RKO (cell line): ENCODE results near the gene PCSK4.
A peak's percentile ranks its signal among the peaks of the same experiment; 100 is the strongest.
"Not testable (repeated sequence)": the region's sequence is repeated elsewhere in the genome, so short reads cannot be mapped to it uniquely, and the experiment has no call there.

Experiments used
- DNase-seq: peaks from one replicate; pipeline ENCODE4 v3.0.0-alpha.2; 2016; ENCODE audit warnings: low spot score

The PCSK4 gene

GRCh38 chr19:1490311-1491113 lies at the start of gene PCSK4:
TSS of gene PCSK4 (minus strand) at chr19:1490350. CDS start at chr19:1490346, 4 bp downstream.
- peak; percentile 97 for DNase-seq

DNA sequence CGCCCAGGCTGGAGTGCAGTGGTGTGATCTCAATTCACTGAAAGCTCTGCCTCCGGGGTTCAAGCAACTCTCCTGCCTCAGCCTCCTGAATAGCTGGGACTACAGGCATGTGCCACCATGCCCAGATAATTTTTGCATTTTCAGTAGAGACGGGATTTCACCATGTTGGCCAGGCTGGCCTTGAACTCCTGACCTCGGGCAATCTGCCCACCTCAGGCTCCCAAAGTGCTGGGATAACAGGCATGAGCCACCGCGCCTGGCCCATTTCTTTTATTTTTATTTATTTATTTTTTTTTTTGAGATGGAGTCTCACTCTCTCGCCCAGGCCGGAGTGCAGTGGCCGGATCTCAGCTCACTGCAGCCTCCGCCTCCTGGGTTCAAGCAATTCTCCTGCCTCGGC lies 49.6 kb upstream of the PCSK4 start:
- DNase-seq = not testable (repeated sequence)

- DNase-seq = no peak
These were observed 48.8 kb upstream of the PCSK4 start for GRCh38 chr19:1538978-1539377.

GRCh38 chr19:1535699-1536098 lies 45.5 kb upstream of the PCSK4 start:
- not testable (repeated sequence) for DNase-seq

GRCh38 chr19:1534972-1535371 lies 44.8 kb upstream of the PCSK4 start:
- DNase-seq = no peak

GRCh38 chr19:1533510-1534150 lies 43.5 kb upstream of the PCSK4 start:
- DNase-seq = no peak

DNA sequence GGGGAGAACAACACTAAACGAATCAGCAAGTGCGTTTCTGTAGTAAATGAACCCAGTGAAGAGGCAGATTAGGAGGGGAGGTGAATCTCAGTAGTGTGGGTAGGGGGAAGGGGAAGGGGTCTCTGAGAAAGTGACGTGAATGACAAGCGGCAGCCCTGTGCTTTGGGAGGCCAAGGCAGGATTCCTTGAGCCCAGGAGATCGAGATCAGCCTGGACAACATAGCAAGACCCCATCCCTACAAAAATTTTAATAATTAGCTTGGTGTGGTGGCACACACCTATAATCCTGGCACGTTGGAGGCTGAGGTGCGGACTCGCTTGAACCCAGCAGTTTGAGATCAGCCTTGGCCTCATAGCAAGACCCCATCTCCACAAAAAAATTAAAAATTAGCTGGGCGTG lies 41.9 kb upstream of the PCSK4 start:
- no peak for DNase-seq

- DNase-seq = no peak
These were observed 41.4 kb upstream of the PCSK4 start for GRCh38 chr19:1531587-1531986.

DNA sequence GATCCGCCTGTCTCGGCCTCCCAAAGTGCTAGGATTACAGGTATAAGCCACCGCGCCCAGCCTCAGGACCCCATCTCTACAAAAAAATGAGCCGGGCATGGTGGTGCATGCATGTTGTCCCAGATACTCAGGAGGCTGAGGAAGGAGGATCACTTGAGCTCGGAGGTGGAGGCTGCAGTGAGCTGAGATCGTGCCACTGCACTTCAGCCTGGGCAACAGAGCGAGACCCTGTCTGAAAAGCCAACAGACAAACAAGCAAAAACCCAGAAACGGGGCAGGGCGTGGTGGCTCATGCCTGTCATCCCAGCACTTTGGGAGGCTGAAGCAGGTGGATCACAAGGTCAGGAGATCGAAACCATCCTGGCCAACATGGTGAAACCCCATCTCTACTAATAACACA lies 40.7 kb upstream of the PCSK4 start:
- not testable (repeated sequence) for DNase-seq

DNA sequence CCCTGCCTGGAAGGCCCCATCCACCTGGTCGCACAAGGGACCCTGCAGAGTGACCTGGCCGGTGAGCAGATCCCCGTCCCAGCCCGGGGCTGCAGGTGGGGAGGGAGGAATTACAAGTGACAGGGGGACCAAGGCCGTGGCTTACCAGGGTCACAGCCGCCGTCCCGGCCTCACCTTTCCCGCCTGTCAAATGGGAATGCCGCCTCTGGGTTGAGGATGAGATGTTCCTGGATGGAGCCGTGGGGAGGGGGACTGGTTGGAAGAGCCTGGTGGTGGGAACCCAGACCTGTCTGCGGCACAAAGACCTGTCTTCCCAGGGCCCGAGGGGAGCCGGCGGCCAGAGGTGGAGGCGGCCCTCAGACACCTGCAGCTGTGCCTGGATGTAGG lies 39.3 kb upstream of the PCSK4 start:
- DNase-seq = no peak

DNA sequence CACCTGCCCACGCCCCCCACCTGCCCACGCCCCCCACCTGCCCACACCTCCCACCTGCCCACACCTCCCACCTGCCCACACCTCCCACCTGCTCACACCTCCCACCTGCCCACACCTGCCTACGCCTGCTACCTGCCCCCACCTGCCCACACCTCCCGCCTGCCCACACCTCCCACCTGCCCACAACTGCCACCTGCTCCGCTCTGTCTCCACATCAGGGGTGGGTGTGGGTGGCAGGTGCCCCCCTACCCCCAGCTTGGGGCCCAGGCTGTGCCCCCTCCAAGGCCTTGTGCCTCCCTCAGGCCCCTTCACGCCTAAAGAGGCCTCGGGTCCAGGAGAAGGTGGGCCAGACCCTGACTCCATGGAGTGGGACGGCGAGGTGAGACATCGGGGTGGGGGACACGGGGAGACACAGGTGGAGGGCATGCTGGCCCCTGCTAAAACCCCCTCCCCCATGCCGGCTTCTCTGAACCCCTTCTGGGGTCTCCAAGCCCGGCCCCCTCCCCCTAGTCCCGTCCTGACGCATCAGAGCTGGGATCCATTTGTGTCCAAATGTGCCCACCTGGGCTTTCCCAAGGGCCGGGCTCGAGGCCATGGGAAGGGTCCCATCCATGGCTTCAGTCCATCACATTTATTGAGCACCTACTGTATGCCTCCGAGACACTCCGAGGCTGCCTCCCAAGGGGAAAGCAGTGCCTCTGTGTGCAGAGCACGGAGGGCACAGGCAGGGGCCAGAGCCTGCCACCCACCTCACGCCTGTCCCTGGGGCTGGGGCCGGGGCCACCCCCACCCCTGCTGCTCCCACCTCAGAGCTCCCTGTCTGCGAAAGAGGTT lies 38.7 kb upstream of the PCSK4 start:
- no peak for DNase-seq

- no peak for DNase-seq
These were observed 37.6 kb upstream of the PCSK4 start for GRCh38 chr19:1527650-1528309.

GRCh38 chr19:1526979-1527649 lies 37.0 kb upstream of the PCSK4 start:
- DNase-seq = no peak

- no peak for DNase-seq
These were observed 36.1 kb upstream of the PCSK4 start for GRCh38 chr19:1526066-1526778.

GRCh38 chr19:1525343-1525742 lies 35.2 kb upstream of the PCSK4 start:
- DNase-seq = no peak

DNA sequence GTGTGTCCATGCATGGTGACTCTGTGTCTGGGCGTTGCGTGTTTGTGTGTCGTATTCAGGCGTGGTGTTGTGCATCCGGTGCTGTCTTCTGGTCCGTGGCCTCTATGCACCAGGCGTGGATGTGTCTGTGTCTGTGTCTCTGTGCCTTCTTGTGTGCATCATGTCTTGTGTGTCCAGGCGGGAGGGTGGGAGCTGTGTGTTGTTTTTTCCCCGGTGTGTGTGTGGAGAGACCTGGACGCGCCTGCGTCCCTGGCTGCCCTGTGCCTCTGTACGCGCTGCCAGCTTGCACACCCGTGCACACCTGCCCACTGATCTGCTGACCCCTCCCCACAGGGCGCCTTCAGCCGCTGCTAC lies 34.8 kb upstream of the PCSK4 start:
- no peak for DNase-seq

GRCh38 chr19:1524287-1524971 lies 34.3 kb upstream of the PCSK4 start:
- DNase-seq = no peak

DNA sequence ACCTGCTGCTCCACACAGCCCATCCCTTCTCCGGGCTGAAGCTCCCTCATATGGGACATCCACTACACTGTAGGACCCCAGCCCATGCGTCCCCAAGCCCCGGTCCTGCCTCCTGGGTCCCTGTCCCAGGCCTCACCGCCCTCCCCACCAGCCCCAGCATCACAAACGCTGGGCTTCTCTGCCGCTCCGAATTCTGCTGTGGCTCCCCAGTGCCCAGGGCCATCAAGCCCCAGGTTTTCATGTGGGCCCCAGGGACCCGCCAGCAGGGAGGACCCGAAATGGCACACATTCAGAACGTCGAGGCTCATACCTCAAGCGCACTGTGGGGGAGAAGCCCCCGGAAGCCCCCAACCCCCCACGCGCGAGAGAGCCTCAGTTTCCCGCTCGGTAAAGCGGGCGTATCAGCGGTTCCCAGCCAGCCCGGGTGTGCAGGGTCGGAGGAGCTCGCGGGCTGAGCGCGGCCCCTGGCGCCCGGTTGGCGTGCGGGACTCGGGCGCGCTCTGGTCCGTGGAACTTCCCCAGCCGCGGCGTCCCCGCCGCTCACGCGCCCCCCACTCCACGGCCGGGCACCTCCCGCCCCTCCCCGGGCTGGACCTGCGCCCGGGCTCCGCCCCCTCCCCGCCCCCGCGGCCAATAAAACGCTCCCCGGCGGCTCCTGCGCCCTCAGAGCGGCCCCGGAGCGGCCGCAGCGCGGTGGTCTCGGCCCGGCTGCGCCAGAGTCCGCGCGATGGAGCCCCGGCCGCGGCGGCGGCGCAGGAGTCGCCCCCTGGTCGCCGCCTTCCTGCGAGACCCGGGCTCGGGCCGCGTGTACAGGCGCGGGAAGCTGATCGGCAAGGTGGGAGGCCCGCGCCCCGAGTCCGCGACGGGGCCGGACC lies 33.5 kb upstream of the PCSK4 start, which contains the start of gene PLK5:
Gene PLK5 (plus strand): TSS at position 666 of the 875 bp plus-strand sequence. CDS start 2,920 bp downstream, outside the sequence.
- DNase-seq = no peak

DNA sequence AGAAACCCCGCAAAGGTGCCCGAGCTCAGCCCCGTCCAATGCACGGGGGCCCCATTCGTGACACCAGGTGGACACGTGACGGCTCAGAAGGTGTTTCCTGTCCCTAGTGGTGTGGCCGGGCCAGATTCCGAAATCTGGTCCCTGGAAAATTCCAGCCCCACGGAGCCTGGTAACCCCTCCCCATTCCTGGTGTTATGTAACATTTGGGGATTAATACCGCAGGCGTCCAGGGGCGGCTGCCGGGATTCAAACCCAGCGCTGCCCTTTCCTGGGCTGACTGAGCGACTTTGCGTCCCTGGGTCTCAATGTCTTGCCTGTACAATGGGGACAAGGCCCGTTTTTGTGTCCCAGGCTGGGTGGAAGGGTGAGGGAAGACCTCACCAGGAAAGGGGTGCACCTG lies 32.7 kb upstream of the PCSK4 start:
- DNase-seq = no peak
